ENCODE data around the gene SERINC1. TPM values are rescaled to one million over a fixed set of nuclear protein-coding genes. Genes with fewer than 3 reads are reported as not detected.

Gene SERINC1
- total RNA-seq, 1 donor from 2014 or later: 51.3 TPM

DNA sequence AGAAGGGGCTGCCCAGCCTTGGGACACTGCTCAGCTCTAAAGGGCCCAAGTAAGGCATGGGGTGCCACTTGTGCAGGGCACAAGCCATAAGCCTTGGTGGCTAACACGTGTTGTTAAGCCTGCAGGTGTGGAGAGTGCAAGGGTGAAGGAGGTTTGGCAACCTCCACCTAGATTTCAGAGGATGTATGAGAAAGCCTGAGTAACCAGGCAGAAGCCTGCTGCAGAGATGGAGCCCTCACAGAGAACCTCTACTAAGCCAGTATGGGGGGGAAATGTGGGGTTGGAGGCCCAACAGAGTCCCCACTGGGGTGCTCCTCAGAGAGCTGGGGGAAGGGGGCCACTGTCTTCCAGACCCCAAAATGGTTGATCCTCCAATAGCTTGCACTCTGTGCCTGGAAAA, 32.6 kb downstream of the SERINC1 start:
- ChIA-PET CTCF (no interaction called here), POLR2A (no interaction called here)
- peaks cover 83% of the 10 kb centered on the region for H3K36me3 Mint-ChIP-seq (ENCODE audit: low read depth)
- no peaks in the 10 kb centered on the region for H3K27me3 Mint-ChIP-seq
- DNase-seq: no peak
- no peak overlapping the region for H3K27ac Mint-ChIP-seq
- H3K4me1 Mint-ChIP-seq: peaks cover 3% of the 10 kb centered on the region
- intact Hi-C loops (cut with micrococcal nuclease): no loop called here
- H3K4me3 Mint-ChIP-seq: no peak overlapping the region
- ATAC-seq (ENCODE audit: low read depth): no peak
- peaks cover 11% of the 10 kb centered on the region for H3K9me3 Mint-ChIP-seq
- TF ChIP-seq, protein P1, sequence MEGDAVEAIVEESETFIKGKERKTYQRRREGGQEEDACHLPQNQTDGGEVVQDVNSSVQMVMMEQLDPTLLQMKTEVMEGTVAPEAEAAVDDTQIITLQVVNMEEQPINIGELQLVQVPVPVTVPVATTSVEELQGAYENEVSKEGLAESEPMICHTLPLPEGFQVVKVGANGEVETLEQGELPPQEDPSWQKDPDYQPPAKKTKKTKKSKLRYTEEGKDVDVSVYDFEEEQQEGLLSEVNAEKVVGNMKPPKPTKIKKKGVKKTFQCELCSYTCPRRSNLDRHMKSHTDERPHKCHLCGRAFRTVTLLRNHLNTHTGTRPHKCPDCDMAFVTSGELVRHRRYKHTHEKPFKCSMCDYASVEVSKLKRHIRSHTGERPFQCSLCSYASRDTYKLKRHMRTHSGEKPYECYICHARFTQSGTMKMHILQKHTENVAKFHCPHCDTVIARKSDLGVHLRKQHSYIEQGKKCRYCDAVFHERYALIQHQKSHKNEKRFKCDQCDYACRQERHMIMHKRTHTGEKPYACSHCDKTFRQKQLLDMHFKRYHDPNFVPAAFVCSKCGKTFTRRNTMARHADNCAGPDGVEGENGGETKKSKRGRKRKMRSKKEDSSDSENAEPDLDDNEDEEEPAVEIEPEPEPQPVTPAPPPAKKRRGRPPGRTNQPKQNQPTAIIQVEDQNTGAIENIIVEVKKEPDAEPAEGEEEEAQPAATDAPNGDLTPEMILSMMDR (IDR thresholded peaks at IDR 0.05): no peak

DNA sequence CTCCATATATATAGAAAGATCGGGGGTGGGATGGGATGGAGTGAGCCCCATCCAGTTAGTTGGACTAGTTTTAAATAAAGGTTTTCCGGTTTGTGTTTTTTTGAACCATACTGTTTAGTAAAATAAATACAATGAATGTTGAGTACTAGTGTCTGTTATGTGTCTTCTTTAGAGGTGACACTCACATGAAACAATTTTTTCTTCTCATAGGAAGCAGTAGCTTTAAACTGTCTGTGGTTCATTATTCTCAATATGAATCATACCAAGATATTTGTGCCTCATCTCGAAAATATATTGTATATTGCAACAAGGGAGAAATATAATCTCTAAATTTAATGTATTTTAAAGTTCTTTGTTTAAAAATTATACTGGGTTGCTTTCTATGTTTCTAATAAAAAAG, 38.8 kb downstream of the SERINC1 start:
- ChIA-PET POLR2A (no interaction called here), CTCF (no interaction called here)
- ATAC-seq (ENCODE audit: low read depth) (no peak), DNase-seq (no peak)
- intact Hi-C loops (cut with micrococcal nuclease): no loop called here
- Mint-ChIP-seq H3K36me3 (ENCODE audit: low read depth) (peaks cover 71% of the 10 kb centered on the region), H3K4me3 (no peak overlapping the region), H3K9me3 (no peaks in the 10 kb centered on the region), H3K27ac (no peak overlapping the region), H3K27me3 (no peaks in the 10 kb centered on the region), H3K4me1 (no peaks in the 10 kb centered on the region)
- TF ChIP-seq, protein P1 (IDR thresholded peaks at IDR 0.05): no peak

DNA sequence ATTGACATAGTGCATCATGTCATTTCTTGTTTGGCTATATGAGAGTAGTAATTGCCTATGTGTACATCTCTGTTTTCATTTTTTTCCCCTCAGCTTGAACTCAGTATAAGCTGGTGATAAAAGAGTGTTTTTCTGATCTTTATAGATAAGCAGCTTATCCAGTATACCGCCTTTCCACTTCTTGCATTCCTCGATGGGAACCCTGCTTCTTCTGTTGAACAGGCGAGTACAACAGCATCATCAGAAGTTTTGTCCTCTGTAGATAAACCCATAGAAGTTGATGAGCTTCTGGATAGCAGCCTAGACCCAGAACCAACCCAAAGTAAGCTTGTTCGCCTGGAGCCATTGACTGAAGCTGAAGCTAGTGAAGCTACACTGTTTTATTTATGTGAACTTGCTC, 39.8 kb downstream of the SERINC1 start:
- Mint-ChIP-seq H3K9me3 (no peaks in the 10 kb centered on the region), H3K4me3 (no peak overlapping the region), H3K4me1 (no peaks in the 10 kb centered on the region), H3K27me3 (no peaks in the 10 kb centered on the region), H3K27ac (no peak overlapping the region), H3K36me3 (ENCODE audit: low read depth) (peaks cover 68% of the 10 kb centered on the region)
- no peak for ATAC-seq (ENCODE audit: low read depth)
- ChIA-PET CTCF (interaction anchor here (0.6 to 1.1 kb wide), 2 partner anchors 12 to 14 kb away, joined by 3 to 4 read pairs; no protein-coding TSS in a partner anchor), POLR2A (no interaction called here)
- TF ChIP-seq, protein P1 (IDR thresholded peaks at IDR 0.05): no peak
- intact Hi-C loops (cut with micrococcal nuclease): no loop called here
- no peak for DNase-seq

DNA sequence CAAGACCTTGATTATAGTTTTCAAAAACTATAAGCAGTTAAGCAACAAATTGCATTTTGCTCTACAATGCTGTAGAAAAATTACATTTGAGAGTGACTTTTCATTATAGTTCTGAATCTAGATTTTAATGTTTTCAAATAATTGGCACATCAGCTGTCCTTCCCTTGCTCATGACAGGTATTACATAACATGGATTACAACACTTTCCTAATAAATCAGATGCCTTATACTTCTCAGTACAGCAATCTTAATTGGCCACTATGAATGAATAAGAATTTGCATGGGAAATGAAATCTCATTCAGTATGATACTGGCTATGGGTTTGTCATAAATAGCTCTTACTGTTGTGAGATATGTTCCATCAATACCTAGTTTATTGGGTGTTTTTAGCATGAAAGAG, 42.3 kb downstream of the SERINC1 start:
- CTCF ChIA-PET: no interaction called here
- POLR2A ChIA-PET: no interaction called here
- Mint-ChIP-seq H3K9me3 (no peaks in the 10 kb centered on the region), H3K27me3 (no peaks in the 10 kb centered on the region), H3K27ac (no peak overlapping the region), H3K4me3 (no peak overlapping the region), H3K4me1 (no peaks in the 10 kb centered on the region), H3K36me3 (ENCODE audit: low read depth) (peaks cover 76% of the 10 kb centered on the region)
- ATAC-seq (ENCODE audit: low read depth) (no peak), DNase-seq (no peak)
- intact Hi-C loops (cut with micrococcal nuclease): no loop called here
- TF ChIP-seq, protein P1 (IDR thresholded peaks at IDR 0.05): no peak

DNA sequence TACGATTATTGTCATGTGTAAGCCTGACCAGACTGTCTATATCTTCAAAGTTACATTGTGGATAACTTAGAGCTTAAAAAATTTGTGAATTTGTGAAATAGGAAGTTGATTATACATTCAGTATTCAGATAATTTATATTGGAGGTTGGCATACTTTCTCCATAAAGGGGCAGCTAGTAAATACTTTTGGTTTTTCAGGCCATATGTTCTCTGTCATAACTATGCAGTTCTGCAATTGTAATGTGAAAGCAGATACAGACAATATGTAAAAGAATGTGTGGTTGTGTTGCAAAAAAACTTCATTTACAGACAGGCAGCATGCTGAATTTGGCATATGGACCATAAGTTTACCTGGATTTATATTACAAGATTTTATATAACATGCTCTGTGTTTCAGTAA, 42.8 kb downstream of the SERINC1 start:
- peaks cover 78% of the 10 kb centered on the region for H3K36me3 Mint-ChIP-seq (ENCODE audit: low read depth)

More for the DNA sequence above, 42.8 kb downstream of the SERINC1 start:
- intact Hi-C loops (cut with micrococcal nuclease): no loop called here
- ATAC-seq (ENCODE audit: low read depth) (no peak), DNase-seq (no peak)
- H3K27me3 Mint-ChIP-seq: no peaks in the 10 kb centered on the region
- CTCF ChIA-PET: no interaction called here
- no peaks in the 10 kb centered on the region for H3K9me3 Mint-ChIP-seq
- no peak overlapping the region for H3K27ac Mint-ChIP-seq
- POLR2A ChIA-PET: no interaction called here
- H3K4me1 Mint-ChIP-seq: no peaks in the 10 kb centered on the region
- H3K4me3 Mint-ChIP-seq: no peak overlapping the region
- TF ChIP-seq, protein P1 (IDR thresholded peaks at IDR 0.05): no peak
